HFFc6 (cell line): ENCODE data around the gene PIK3R3. TPM values are rescaled to one million over a fixed set of nuclear protein-coding genes. Genes with fewer than 3 reads are reported as not detected.
"Not testable (repeated sequence)": the region's sequence is repeated elsewhere in the genome, so short reads cannot be mapped to it uniquely, and the experiment has no call there.

Source experiments
- DNase-seq: peaks from one replicate; pipeline ENCODE4 v3.0.0-alpha.2; 2018
- H3K27ac Mint-ChIP-seq: 2 replicates; pipeline ENCODE4 v1.8.0; 2020; ENCODE audit warnings: mild to moderate bottlenecking, mixed read lengths
- H3K27me3 Mint-ChIP-seq: 2 replicates; pipeline ENCODE4 v1.8.0; 2021; ENCODE audit warnings: mild to moderate bottlenecking, moderate library complexity, mixed read lengths; ENCODE audit not compliant: insufficient read depth
- H3K36me3 Mint-ChIP-seq: 2 replicates; pipeline ENCODE4 v1.8.0; 2021; ENCODE audit warnings: low read depth, mixed read lengths
- H3K4me1 Mint-ChIP-seq: 2 replicates; pipeline ENCODE4 v1.8.0; 2020; ENCODE audit warnings: low read depth, mixed read lengths
- H3K4me3 Mint-ChIP-seq: 2 replicates; pipeline ENCODE4 v1.8.0; 2020; ENCODE audit warnings: mild to moderate bottlenecking, moderate library complexity, mixed read lengths
- H3K9me3 Mint-ChIP-seq: 2 replicates; pipeline ENCODE4 v1.8.0; 2020; ENCODE audit warnings: mild to moderate bottlenecking, mixed read lengths
- CTCF ChIP-seq: fragments of 200-600 bp; sonication (generic); IDR thresholded peaks from 2 replicates; pipeline ENCODE4 v1.5.0; 2021; ENCODE audit warnings: antibody characterized with exemption, mild to moderate bottlenecking
- total RNA-seq, 6 experiments: library from RNA; stranded (reverse); fragmentation: NEBNext Ultra II Directional; extraction: Animal tissue kit (Norgen Biotek cat#: 25700); gene quantifications; 2 replicates in 1 of 6; 3 replicates in 5 of 6; pipeline ENCODE4 v1.2.3, GENCODE V29; 2021

The PIK3R3 gene
- total RNA-seq, 6 experiments from 2014 or later = 5.4 to 8.9 (median 6.0) TPM

- Mint-ChIP-seq H3K4me1 (peaks cover 7% of the 10 kb centered on the region), H3K36me3 (peaks cover 10% of the 10 kb centered on the region; the same call in 1 of the 2 replicates), H3K4me3 (no peak overlapping the region), H3K9me3 (peaks cover 14% of the 10 kb centered on the region), H3K27me3 (0 out of 2 replicates have a peak, but pooled peaks cover 3% of the 10 kb centered on the region), H3K27ac (no peak overlapping the region)
- TF ChIP-seq CTCF = no peak
- no peak for DNase-seq
Measured at GRCh38 chr1:46094471-46095005, 37.9 kb downstream of the PIK3R3 start.

- H3K27ac Mint-ChIP-seq, H3K4me1 Mint-ChIP-seq, H3K36me3 Mint-ChIP-seq, DNase-seq, H3K9me3 Mint-ChIP-seq, H3K27me3 Mint-ChIP-seq, H3K4me3 Mint-ChIP-seq: not testable (repeated sequence)
Measured at GRCh38 chr1:46093832-46094231, 38.6 kb downstream of the PIK3R3 start.

- Mint-ChIP-seq H3K27ac (no peak overlapping the region), H3K36me3 (no peaks in the 10 kb centered on the region), H3K9me3 (no peaks in the 10 kb centered on the region), H3K4me3 (no peak overlapping the region), H3K4me1 (peaks cover 19% of the 10 kb centered on the region), H3K27me3 (no peaks in the 10 kb centered on the region)
- DNase-seq = no peak
- no peak for TF ChIP-seq CTCF
Measured at GRCh38 chr1:46087891-46088290, 44.5 kb downstream of the PIK3R3 start.

GRCh38 chr1:46086576-46086975 lies 45.9 kb downstream of the PIK3R3 start:
- Mint-ChIP-seq H3K4me1 (peaks cover 19% of the 10 kb centered on the region), H3K27me3 (no peaks in the 10 kb centered on the region; the same call in 1 of the 2 replicates), H3K36me3 (no peaks in the 10 kb centered on the region), H3K9me3 (no peaks in the 10 kb centered on the region), H3K4me3 (no peak overlapping the region), H3K27ac (no peak overlapping the region)
- TF ChIP-seq CTCF = no peak
- no peak for DNase-seq

DNA sequence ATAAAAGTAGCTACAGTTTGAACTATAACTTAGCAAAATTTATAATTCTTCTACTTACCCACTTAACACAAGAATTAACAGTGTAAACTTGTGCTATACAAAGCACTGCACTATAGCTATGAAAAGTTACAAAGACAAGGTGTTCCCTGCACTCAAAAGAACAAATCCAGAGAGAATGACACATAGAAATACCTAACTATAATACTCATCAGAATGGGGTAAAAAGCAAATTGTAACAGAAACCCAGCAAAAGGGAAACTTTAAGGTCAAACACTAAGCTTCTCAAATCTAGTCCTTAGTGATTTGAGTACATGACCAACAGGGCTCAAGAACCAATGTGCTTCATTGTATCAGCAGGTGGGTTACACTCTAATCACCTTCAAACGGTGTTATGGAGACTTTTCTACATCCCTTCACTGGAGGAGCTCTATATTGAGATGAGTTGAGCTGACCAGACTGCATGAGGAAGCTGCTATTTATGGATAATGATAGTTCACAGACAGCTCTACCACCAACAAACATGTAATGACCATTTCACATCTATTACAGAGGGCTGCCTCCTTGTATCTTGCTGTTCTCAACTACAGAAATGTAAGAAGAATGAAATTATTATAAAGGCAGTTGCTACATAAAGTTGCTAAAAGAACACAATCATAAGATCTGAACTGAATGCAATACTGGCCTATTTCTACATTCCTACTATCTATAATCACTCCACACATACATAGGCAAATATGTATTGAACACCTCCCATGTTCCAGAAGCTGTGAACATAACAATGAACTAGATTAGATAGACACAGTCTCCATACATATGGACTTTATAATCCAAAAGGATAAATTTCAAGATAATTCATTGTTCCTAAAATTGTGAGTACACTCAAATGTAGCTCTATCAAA lies 47.6 kb downstream of the PIK3R3 start:
- H3K27me3 Mint-ChIP-seq = no peaks in the 10 kb centered on the region; the same call in 1 of the 2 replicates
- TF ChIP-seq CTCF = no peak
- H3K9me3 Mint-ChIP-seq = no peaks in the 10 kb centered on the region
- H3K4me1 Mint-ChIP-seq = peaks cover 19% of the 10 kb centered on the region
- peak; percentile 3 for DNase-seq
- peak overlapping the region; percentile 32 for H3K27ac Mint-ChIP-seq
- 0 out of 2 replicates have a peak overlapping the region, but pooled peaks have one; percentile 3 for H3K4me3 Mint-ChIP-seq
- no peaks in the 10 kb centered on the region for H3K36me3 Mint-ChIP-seq

- no peaks in the 10 kb centered on the region for H3K36me3 Mint-ChIP-seq
- H3K27ac Mint-ChIP-seq = no peak overlapping the region
- H3K4me1 Mint-ChIP-seq = peaks cover 19% of the 10 kb centered on the region
Measured at GRCh38 chr1:46083579-46083978, 48.9 kb downstream of the PIK3R3 start.

More at GRCh38 chr1:46083579-46083978, 48.9 kb downstream of the PIK3R3 start:
- TF ChIP-seq CTCF = no peak; the same call in 1 of the 2 replicates
- no peak for DNase-seq
- H3K27me3 Mint-ChIP-seq = peaks cover 2% of the 10 kb centered on the region
- H3K4me3 Mint-ChIP-seq = no peak overlapping the region
- no peaks in the 10 kb centered on the region for H3K9me3 Mint-ChIP-seq
